ENCODE measurements around the gene CSNK1D.

- TF ChIP-seq EZH2phosphoT487 (IDR thresholded peaks at IDR 0.05; ENCODE audit: insufficient read depth, low read depth) = no peak
- no peak for TF ChIP-seq EZH2 (IDR thresholded peaks at IDR 0.05; ENCODE audit: insufficient read depth, poor library complexity, severe bottlenecking)
These were observed 48.0 kb downstream of the CSNK1D start for GRCh38 chr17:82225368-82226029.

Data from GM23248 (cell line).